HepG2 (cell line): ENCODE data around the gene JTB. TPM values are rescaled to one million over a fixed set of nuclear protein-coding genes. Genes with fewer than 3 reads are reported as not detected.

Experiments used
- ADNP ChIP-seq: sonication (generic); formaldehyde crosslinking; IDR thresholded peaks from 2 replicates; pipeline ENCODE4 v1.4.0; 2020; ENCODE audit warnings: missing genetic modification reagents
- BATF2 ChIP-seq: sonication (generic); formaldehyde crosslinking; IDR thresholded peaks from 2 replicates; pipeline ENCODE4 v1.8.0; 2022; ENCODE audit warnings: mild to moderate bottlenecking, missing genetic modification reagents, moderate library complexity
- HMGA1 ChIP-seq: sonication (generic); formaldehyde crosslinking; conservative IDR thresholded peaks from 2 replicates; pipeline ENCODE4 v1.4.0; 2020; ENCODE audit warnings: missing genetic modification reagents
- POLR2AphosphoS2 ChIP-seq: IDR thresholded peaks from 2 replicates; pipeline ENCODE4 v1.6.1; 2011; ENCODE audit warnings: low read depth, low read length, improper control_type of control experiment
- RFX1 ChIP-seq: fragments of 450-650 bp; IDR thresholded peaks from 2 replicates; pipeline ENCODE4 v1.6.1; 2017
- SETDB1 ChIP-seq: sonication (generic); formaldehyde crosslinking; IDR thresholded peaks from 2 replicates; pipeline ENCODE4 v1.5.1; 2020; ENCODE audit warnings: missing genetic modification reagents, mild to moderate bottlenecking, borderline replicate concordance
- TCF12 ChIP-seq, 2 experiments: fragments of 450-650 bp in 1 of 2; sonication (generic) in 1 of 2; formaldehyde crosslinking in 1 of 2; IDR thresholded peaks; 2 replicates each; pipeline versions ENCODE4 v1.6.1 to v1.8.0; 2017 to 2022; ENCODE audit warnings: antibody characterized with exemption in 1 of 2, mild to moderate bottlenecking in 1 of 2, missing genetic modification reagents in 1 of 2, moderate library complexity in 1 of 2
- ZBTB40 ChIP-seq, 2 experiments: fragments of 450-650 bp in 1 of 2; sonication (generic) in 1 of 2; formaldehyde crosslinking in 1 of 2; IDR thresholded peaks; 2 replicates each; pipeline versions ENCODE4 v1.6.1 to v1.8.0; 2016 to 2022; ENCODE audit warnings: antibody characterized with exemption in 1 of 2, mild to moderate bottlenecking in 1 of 2, missing genetic modification reagents in 1 of 2
- ZNF710 ChIP-seq: sonication (generic); formaldehyde crosslinking; IDR thresholded peaks from 2 replicates; pipeline ENCODE4 v1.5.0; 2020; ENCODE audit warnings: mild to moderate bottlenecking, missing genetic modification reagents, borderline replicate concordance
- ZNF800 ChIP-seq: sonication (generic); formaldehyde crosslinking; IDR thresholded peaks from 2 replicates; pipeline ENCODE4 v1.4.0; 2020; ENCODE audit warnings: missing genetic modification reagents
- ZNF841 ChIP-seq: sonication (generic); formaldehyde crosslinking; IDR thresholded peaks from 2 replicates; pipeline ENCODE4 v1.8.1; 2023; ENCODE audit warnings: missing genetic modification reagents, borderline replicate concordance
- ZSCAN12 ChIP-seq: sonication (generic); formaldehyde crosslinking; IDR thresholded peaks from 2 replicates; pipeline ENCODE4 v1.9.0; 2021; ENCODE audit warnings: mild to moderate bottlenecking, missing genetic modification reagents
- polyA plus RNA-seq, 8 experiments: library from polyadenylated mRNA; depleted of rRNA in 3 of 8; stranded (reverse) in 7 of 8; unstranded in 1 of 8; fragments of >200 nt; fragmentation: Illumina TruSeq in 4 of 8; extraction: Trizol in 4 of 8; gene quantifications; 2 replicates each; pipeline versions ENCODE4 v1.2.1 to v1.2.3, GENCODE V29; 2011 to 2016; ENCODE audit warnings: low read depth in 4 of 8, missing spikeins in 1 of 8, mixed read lengths in 1 of 8; ENCODE audit not compliant: insufficient read depth in 1 of 8
- total RNA-seq, 5 experiments: library from RNA; depleted of rRNA; stranded (reverse); fragments of >200 nt; fragmentation: Illumina TruSeq; extraction: Trizol; gene quantifications; 2 replicates each; pipeline ENCODE4 v1.2.3, GENCODE V29; 2016; ENCODE audit warnings: low read depth in 1 of 5

JTB gene
- total and polyA plus RNA-seq, 2 of the 13 experiments (the other 11 are each of a cell fraction or from before 2014, with no cell fraction given) = 96.7 to 99.2 TPM

- TF ChIP-seq HMGA1 (CRISPR knock-in tag) (no peak), RFX1 (no peak), ZNF710 (CRISPR knock-in tag) (peak; percentile 58; the same call in 1 of the 2 replicates), SETDB1 (CRISPR knock-in tag) (no peak), POLR2AphosphoS2 (no peak), ZSCAN12 (no peak; the same call in 1 of the 2 replicates), ZNF800 (peak; percentile 75; the same call in 1 of the 2 replicates), ZBTB40 (IDR thresholded peaks at IDR 0.05) (no peak), ZBTB40 (CRISPR knock-in tag; IDR thresholded peaks at IDR 0.05) (peak; percentile 83), ADNP (CRISPR knock-in tag) (no peak), BATF2 (CRISPR knock-in tag) (no peak; the same call in 1 of the 2 replicates), TCF12 (IDR thresholded peaks at IDR 0.05) (no peak), TCF12 (CRISPR knock-in tag; IDR thresholded peaks at IDR 0.05) (no peak; the same call in 1 of the 2 replicates), ZNF841 (CRISPR knock-in tag) (0 out of 2 replicates have a peak, but pooled peaks have one; percentile 60)
These were observed 10.1 kb downstream of the JTB start, which contains the start of gene CREB3L4 (continued) for GRCh38 chr1:153967107-153967999.
